Astrocyte (in vitro differentiated cells and primary cell): ENCODE measurements around the gene RSPH6A. TPM values are rescaled to one million over a fixed set of nuclear protein-coding genes. Genes with fewer than 3 reads are reported as not detected.

Experiments
- DNase-seq: peaks from one replicate; pipeline ENCODE4 v3.0.0-alpha.2; 2010; ENCODE audit warnings: low read depth
- FAIRE-seq: peaks from 2 replicates; lab custom pipeline; 2011; peaks lifted over from hg19 to GRCh38; lab: Jason Lieb, UNC
- H2AFZ ChIP-seq: 2 replicates; pipeline ENCODE4 v1.6.0; 2012; ENCODE audit warnings: low read depth, low read length, inconsistent platforms
- H3K27ac ChIP-seq: 2 replicates; pipeline ENCODE4 v1.5.1; 2011; ENCODE audit warnings: low read depth, low read length, inconsistent platforms
- H3K27me3 ChIP-seq: 2 replicates; pipeline ENCODE4 v1.6.0; 2011; ENCODE audit warnings: low read length, inconsistent platforms; ENCODE audit not compliant: insufficient read depth
- H3K36me3 ChIP-seq: 2 replicates; pipeline ENCODE4 v1.5.1; 2011; ENCODE audit warnings: low read length, inconsistent platforms; ENCODE audit not compliant: insufficient read depth
- H3K4me1 ChIP-seq: 2 replicates; pipeline ENCODE4 v1.5.1; 2011; ENCODE audit warnings: low read length, inconsistent platforms; ENCODE audit not compliant: insufficient read depth
- H3K4me2 ChIP-seq: 2 replicates; pipeline ENCODE4 v1.6.0; 2012; ENCODE audit warnings: low read length, inconsistent platforms
- H3K4me3 ChIP-seq: 2 replicates; pipeline ENCODE4 v1.5.1; 2011; ENCODE audit warnings: low read depth, mild to moderate bottlenecking, low read length, inconsistent platforms; ENCODE audit not compliant: insufficient read depth
- H3K79me2 ChIP-seq: 2 replicates; pipeline ENCODE4 v1.6.0; 2012; ENCODE audit warnings: mild to moderate bottlenecking, low read length, inconsistent platforms; ENCODE audit not compliant: insufficient read depth
- H3K9ac ChIP-seq: 2 replicates; pipeline ENCODE4 v1.6.0; 2012; ENCODE audit warnings: mild to moderate bottlenecking, low read length, inconsistent platforms
- H3K9me3 ChIP-seq: 2 replicates; pipeline ENCODE4 v1.5.1; 2012; ENCODE audit warnings: low read depth, mild to moderate bottlenecking, low read length, inconsistent platforms; ENCODE audit not compliant: insufficient read depth
- H4K20me1 ChIP-seq: 2 replicates; pipeline ENCODE4 v1.6.0; 2012; ENCODE audit warnings: low read length, inconsistent platforms; ENCODE audit not compliant: insufficient read depth
- H3K27ac Mint-ChIP-seq: one replicate; pipeline ENCODE4 v1.8.0; 2021; ENCODE audit warnings: mild to moderate bottlenecking, mixed read lengths; ENCODE audit not compliant: unreplicated experiment
- H3K27me3 Mint-ChIP-seq: one replicate; pipeline ENCODE4 v1.8.0; 2021; ENCODE audit warnings: low read depth, mixed read lengths; ENCODE audit not compliant: unreplicated experiment
- H3K36me3 Mint-ChIP-seq: one replicate; pipeline ENCODE4 v1.8.0; 2021; ENCODE audit warnings: low read depth, mixed read lengths; ENCODE audit not compliant: unreplicated experiment
- H3K4me1 Mint-ChIP-seq: one replicate; pipeline ENCODE4 v1.8.0; 2021; ENCODE audit warnings: low read depth, mixed read lengths; ENCODE audit not compliant: unreplicated experiment
- H3K4me3 Mint-ChIP-seq: one replicate; pipeline ENCODE4 v1.8.0; 2021; ENCODE audit warnings: mild to moderate bottlenecking, moderate library complexity, mixed read lengths; ENCODE audit not compliant: unreplicated experiment
- H3K9me3 Mint-ChIP-seq: one replicate; pipeline ENCODE4 v1.8.0; 2021; ENCODE audit warnings: mild to moderate bottlenecking, mixed read lengths; ENCODE audit not compliant: unreplicated experiment
- EZH2 ChIP-seq: IDR thresholded peaks from 2 replicates; pipeline ENCODE4 v1.6.1; 2012; ENCODE audit warnings: mild to moderate bottlenecking, low read length, inconsistent platforms; ENCODE audit not compliant: insufficient read depth
- total RNA-seq: library from RNA; stranded (reverse); gene quantifications from 2 replicates; pipeline ENCODE4 v1.2.1, GENCODE V29; 2021
- TF ChIP-seq, protein P1 (sequence below): IDR thresholded peaks from 2 replicates; pipeline ENCODE4 v1.5.1; 2011; ENCODE audit warnings: low read depth, mild to moderate bottlenecking, inconsistent platforms, low read length, moderate library complexity; ENCODE audit not compliant: insufficient read depth

Gene RSPH6A
- total RNA-seq, 1 donor from 2014 or later = 0.23 TPM

DNA sequence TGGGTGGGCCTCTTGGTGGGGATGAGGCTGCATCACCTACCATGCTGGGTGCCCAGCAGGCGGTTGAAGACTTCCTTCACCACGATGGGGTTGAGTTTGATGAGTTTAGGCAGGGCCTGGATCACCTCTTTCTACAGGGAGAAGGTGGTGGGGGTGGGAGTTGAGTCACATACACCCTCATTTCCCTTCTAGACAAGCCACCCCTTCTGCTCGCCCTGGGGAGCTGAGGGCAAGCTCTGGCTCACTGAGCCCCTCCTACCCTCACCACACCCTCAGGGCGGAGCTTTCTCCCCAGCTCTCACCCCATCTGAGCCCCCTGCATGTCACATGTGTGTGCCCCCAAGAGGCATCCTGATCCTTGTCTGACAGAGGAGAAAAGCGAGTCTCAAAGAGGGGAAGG, 7.6 kb upstream of the RSPH6A start:
- FAIRE-seq = no peak
- Histone ChIP-seq H3K4me1 (no peaks in the 10 kb centered on the region), H2AFZ (no peak overlapping the region), H3K4me2 (no peak overlapping the region), H3K4me3 (no peak overlapping the region), H4K20me1 (peaks cover 4% of the 10 kb centered on the region), H3K27me3 (no peaks in the 10 kb centered on the region), H3K79me2 (no peaks in the 10 kb centered on the region), H3K27ac (no peak overlapping the region), H3K9me3 (no peaks in the 10 kb centered on the region), H3K36me3 (peaks cover 20% of the 10 kb centered on the region), H3K9ac (no peak overlapping the region)
- no peak overlapping the region for H3K27ac Mint-ChIP-seq
- no peaks in the 10 kb centered on the region for H3K4me1 Mint-ChIP-seq
- no peak for DNase-seq
- H3K36me3 Mint-ChIP-seq = peaks cover 13% of the 10 kb centered on the region
- H3K27me3 Mint-ChIP-seq = no peaks in the 10 kb centered on the region
- no peak overlapping the region for H3K4me3 Mint-ChIP-seq
- H3K9me3 Mint-ChIP-seq = no peaks in the 10 kb centered on the region
- TF ChIP-seq, protein P1, sequence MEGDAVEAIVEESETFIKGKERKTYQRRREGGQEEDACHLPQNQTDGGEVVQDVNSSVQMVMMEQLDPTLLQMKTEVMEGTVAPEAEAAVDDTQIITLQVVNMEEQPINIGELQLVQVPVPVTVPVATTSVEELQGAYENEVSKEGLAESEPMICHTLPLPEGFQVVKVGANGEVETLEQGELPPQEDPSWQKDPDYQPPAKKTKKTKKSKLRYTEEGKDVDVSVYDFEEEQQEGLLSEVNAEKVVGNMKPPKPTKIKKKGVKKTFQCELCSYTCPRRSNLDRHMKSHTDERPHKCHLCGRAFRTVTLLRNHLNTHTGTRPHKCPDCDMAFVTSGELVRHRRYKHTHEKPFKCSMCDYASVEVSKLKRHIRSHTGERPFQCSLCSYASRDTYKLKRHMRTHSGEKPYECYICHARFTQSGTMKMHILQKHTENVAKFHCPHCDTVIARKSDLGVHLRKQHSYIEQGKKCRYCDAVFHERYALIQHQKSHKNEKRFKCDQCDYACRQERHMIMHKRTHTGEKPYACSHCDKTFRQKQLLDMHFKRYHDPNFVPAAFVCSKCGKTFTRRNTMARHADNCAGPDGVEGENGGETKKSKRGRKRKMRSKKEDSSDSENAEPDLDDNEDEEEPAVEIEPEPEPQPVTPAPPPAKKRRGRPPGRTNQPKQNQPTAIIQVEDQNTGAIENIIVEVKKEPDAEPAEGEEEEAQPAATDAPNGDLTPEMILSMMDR = no peak
- no peak for TF ChIP-seq EZH2

DNA sequence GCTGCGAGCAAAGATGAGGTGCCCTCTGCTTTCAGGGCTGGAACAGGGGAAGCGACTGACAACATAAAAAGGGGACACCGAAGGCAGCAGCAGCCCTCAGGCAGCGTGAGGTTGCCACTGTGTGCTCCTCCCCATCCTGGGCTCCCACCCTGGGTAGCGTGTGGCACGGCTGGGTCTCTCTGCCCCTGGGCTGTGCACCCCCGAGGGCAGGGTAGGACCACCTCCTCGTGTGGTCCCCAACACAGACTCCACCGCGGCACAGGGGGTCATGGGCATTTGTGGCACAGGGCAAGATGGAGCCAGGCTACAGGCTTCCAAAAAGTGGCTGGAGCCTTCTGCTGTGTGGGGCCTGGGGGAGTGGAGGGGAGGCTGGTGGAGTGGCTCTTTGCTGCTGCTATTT, 6.5 kb upstream of the RSPH6A start:
- H3K27ac Mint-ChIP-seq = peak overlapping the region; percentile 53
- H3K9me3 Mint-ChIP-seq = no peaks in the 10 kb centered on the region
- no peak for TF ChIP-seq EZH2
- TF ChIP-seq, protein P1 = no peak
- Histone ChIP-seq H3K36me3 (peaks cover 20% of the 10 kb centered on the region), H3K9me3 (no peaks in the 10 kb centered on the region), H3K4me1 (peaks cover 3% of the 10 kb centered on the region), H3K4me3 (no peak overlapping the region), H4K20me1 (peaks cover 12% of the 10 kb centered on the region), H3K27ac (no peak overlapping the region), H3K9ac (no peak overlapping the region), H3K27me3 (no peaks in the 10 kb centered on the region), H3K79me2 (no peaks in the 10 kb centered on the region), H2AFZ (no peak overlapping the region), H3K4me2 (no peak overlapping the region)
- H3K36me3 Mint-ChIP-seq = peaks cover 13% of the 10 kb centered on the region
- DNase-seq = no peak
- H3K4me3 Mint-ChIP-seq = no peak overlapping the region
- peaks cover 4% of the 10 kb centered on the region for H3K4me1 Mint-ChIP-seq
- no peaks in the 10 kb centered on the region for H3K27me3 Mint-ChIP-seq
- no peak for FAIRE-seq

DNA sequence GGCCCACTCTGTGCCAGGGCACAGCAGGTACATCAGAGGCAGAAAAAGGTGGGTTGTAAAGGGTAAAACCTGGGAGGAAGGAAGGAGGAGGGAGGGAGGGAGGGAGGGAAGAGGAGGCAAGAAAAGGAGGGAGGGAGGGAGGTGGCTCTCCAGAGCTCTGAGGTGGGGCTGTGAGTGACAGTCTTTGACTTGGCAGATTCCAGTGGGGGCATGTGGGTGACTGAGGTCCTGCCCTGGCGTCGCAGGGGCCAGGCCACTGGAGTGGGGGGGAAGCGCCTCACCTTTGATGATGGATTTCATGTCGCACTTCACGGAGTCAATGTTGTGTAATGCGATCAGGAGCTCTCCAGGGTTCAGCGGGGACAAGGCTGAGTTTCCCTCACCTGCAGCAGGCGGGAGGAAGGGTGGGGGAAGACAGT, 6.0 kb upstream of the RSPH6A start:
- Histone ChIP-seq H3K9me3 (no peaks in the 10 kb centered on the region), H3K4me3 (no peak overlapping the region), H3K4me2 (no peak overlapping the region), H3K9ac (no peak overlapping the region), H3K79me2 (no peaks in the 10 kb centered on the region), H4K20me1 (peaks cover 12% of the 10 kb centered on the region), H3K27ac (no peak overlapping the region), H3K4me1 (peaks cover 3% of the 10 kb centered on the region), H3K36me3 (peaks cover 20% of the 10 kb centered on the region), H3K27me3 (no peaks in the 10 kb centered on the region), H2AFZ (no peak overlapping the region)
- no peak for FAIRE-seq
- peaks cover 4% of the 10 kb centered on the region for H3K4me1 Mint-ChIP-seq
- no peak for DNase-seq
- H3K36me3 Mint-ChIP-seq = peaks cover 8% of the 10 kb centered on the region
- H3K4me3 Mint-ChIP-seq = no peak overlapping the region
- no peaks in the 10 kb centered on the region for H3K9me3 Mint-ChIP-seq
- H3K27ac Mint-ChIP-seq = peak overlapping the region; percentile 53
- H3K27me3 Mint-ChIP-seq = no peaks in the 10 kb centered on the region
- TF ChIP-seq EZH2 = no peak
- TF ChIP-seq, protein P1 = no peak
